NCI-H510A treated with DMSO at 0.1 percent for 48 hours (cell line): ENCODE results near the gene ATP2A3.

Source experiments
- DNase-seq: peaks from one replicate; lab custom pipeline; 2025; lab: John Stamatoyannopoulos, UW

Gene ATP2A3

GRCh38 chr17:3964203-3965117 lies at the start of gene ATP2A3:
Gene ATP2A3, minus strand, starts transcription at chr17:3964437. Its CDS starts 146 bp downstream, at chr17:3964291.
- DNase-seq: peak; percentile 81

DNA sequence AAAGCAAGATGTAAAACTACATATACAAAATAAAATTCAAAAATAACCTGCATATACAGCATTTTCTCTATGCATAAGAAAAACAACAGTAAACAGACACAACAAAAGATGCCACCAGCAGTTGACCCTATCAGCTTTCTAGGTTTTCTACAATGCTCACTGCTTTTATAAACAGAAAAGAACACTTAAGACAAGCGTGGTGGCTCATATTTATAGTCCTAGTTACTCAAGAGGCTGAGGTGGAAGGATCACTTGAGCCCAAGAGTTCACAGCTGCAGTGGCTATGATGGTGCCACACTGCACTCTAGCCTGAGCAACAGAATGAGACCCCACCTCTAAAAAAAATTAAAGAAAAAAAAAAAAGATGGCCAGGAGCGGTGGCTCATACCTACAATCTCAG lies 46.5 kb upstream of the ATP2A3 start:
- no peak for DNase-seq

GRCh38 chr17:4009186-4009785 lies 45.0 kb upstream of the ATP2A3 start:
- DNase-seq: no peak

GRCh38 chr17:4008441-4009185 lies 44.4 kb upstream of the ATP2A3 start:
- DNase-seq: no peak

- DNase-seq: no peak
These were observed 43.8 kb upstream of the ATP2A3 start for GRCh38 chr17:4008082-4008435.

- no peak for DNase-seq
These were observed 43.3 kb upstream of the ATP2A3 start for GRCh38 chr17:4007346-4008081.

- no peak for DNase-seq
These were observed 42.5 kb upstream of the ATP2A3 start for GRCh38 chr17:4006745-4007211.

GRCh38 chr17:4006165-4006589 lies 41.9 kb upstream of the ATP2A3 start:
- DNase-seq: no peak

DNA sequence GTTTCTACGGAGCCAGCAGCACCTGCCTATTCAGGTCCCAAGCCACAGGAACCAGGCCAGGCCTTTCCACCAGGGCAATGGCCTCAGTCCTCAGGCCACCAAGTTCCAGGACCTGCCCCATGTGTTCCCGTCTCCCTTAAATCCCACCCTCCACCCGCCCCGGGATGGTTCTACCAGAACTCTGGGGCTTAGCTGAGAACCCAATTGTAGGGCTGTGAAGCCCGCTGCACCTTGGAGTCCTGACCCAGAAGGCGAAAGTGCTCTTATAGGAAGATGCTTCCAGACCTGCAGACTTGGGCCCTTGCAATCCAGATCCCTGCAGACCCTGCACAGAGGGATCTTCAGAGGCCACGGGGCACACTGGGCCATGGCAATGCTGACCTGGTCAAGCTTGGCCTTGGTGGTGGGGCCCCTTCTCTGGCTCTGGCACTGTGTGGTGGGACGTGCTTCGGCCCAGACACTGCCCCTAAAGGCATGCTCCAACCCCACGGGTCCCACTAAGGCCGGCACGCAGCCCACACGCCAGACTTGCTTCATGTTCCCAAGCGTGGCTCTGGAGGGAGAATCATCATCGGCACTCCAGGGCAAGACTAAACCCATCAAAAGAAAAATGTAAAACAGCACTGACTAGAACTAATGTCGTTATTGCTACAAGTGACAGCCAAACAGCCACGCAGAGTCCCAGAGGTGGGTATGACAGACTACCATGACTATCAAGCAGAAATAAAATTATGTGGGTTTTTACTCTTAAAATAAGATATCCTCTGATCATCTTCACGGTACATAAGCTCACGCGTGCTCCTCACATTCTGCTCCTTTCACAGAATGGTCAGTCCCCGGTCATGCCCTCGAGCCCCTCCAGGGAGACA lies 41.3 kb upstream of the ATP2A3 start:
- DNase-seq: no peak

- peak; percentile 79 for DNase-seq
These were observed 40.5 kb upstream of the ATP2A3 start for GRCh38 chr17:4004517-4005295.

DNA sequence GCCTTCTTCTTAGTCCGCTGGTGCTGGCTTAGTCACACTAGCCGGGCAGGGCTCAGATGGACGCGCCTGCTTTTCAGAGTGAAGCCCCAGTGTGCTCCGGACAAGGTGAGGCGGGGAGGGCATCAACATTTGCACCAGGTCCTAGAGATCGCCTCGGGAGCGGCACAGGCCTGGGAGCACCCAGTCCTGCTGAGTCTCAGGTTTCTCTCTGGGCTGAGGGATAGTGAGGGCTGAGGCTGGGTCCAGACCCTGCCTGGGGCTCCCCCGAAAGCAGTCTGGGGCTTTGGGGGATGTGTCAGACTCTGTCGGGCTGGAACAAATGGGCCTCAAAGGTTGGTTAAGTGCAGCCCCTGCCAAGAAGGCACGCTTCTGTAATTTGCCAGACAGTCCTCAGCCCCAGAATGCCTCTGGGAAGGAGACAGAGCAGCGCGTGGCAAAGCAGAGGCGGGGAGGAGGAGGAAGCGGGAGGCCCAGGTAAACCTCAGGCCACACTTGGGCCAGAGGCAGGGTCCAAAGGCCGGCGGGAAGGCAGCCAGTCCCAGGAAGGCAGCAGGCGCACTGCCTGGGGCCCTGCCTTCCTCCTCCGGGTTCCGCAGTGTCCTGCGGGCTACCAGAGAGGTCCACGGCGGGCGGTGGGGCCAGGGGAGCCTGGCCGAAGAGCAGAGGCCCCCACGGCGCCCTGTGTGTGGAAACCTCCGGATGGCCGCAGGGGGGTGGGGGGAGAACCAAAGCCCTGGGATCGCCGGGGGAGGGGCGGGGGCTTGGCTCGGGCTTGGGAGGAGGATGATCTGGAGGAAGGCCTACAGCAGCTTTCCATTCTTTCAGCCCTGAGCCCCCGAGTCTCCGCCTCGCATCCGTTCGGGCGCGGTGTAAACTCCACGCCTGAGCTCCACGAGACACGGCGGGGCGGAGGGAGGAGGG lies 39.5 kb upstream of the ATP2A3 start:
- DNase-seq: no peak

DNA sequence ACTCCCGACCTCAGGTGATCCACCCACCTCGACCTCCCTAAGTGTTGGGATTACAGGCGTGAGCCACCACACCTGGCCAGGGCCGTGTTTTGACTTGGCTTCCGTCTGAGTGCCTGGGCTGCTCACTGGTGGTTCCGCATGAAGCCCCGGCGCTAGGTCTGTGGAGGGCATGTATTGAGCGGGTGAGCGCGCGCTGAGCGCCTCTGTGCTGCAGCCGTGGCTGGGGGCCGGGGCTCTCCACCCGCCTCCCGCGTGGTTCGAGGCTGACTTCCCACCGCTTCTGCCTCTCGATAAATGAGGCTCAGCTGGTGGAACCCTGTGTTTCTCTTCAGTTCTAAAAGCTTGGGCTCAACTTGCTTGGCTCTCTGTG lies 38.9 kb upstream of the ATP2A3 start:
- DNase-seq: no peak

- DNase-seq: no peak
These were observed 36.9 kb upstream of the ATP2A3 start for GRCh38 chr17:4001048-4001590.

DNA sequence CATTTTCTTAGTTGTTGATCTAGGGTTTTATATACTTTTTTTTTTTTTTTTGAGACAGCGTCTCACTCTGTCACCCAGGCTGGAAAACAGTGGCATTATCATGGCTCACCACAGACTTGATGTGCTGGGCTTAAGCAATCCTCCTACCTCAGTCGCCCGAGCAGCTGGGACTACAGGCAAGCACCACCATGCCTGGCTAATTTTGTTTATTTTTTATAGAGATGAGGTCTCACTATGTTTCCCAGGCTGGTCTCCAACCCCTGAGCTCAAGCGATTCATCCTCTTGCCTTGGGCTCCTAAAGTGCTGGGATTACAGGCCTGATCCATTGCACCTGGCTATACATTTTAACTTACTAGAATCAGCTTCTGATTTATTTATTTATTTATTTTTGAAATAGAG lies 34.2 kb upstream of the ATP2A3 start:
- DNase-seq: no peak

DNA sequence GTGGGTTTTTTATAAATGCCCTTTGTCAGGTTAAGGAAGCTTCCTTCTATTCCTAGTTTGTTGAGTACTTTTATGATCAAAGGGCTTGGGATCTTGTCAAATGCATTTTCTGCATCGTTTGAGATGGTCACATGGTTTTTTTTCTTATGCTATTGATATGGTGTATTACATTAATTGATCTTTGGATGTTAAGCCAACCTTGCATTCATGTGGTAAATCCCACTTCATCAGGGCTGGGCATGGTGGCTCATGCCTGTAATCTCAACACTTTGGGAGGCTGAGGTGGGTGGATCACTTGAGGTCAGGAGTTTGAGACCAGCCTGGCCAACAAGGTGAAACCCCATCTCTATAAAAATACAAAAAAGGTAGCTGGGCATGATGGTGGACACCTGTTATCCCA lies 30.8 kb upstream of the ATP2A3 start:
- no peak for DNase-seq

DNA sequence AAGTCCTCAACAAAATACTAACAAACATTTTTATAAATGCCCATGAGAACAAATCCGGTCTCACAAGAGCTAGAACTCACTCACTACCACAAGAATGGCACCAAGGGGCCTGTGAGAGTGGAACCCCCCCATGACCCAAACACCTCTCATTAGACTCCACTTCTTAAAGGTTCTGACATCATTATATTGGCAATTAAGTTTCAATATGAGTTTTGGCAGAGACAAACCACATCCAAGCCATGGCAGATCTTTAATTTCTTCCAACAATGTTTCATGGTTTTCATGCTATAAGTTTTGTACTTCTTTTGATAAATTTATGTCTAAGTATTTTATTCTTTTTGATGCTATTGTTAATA lies 30.0 kb upstream of the ATP2A3 start:
- DNase-seq: no peak

DNA sequence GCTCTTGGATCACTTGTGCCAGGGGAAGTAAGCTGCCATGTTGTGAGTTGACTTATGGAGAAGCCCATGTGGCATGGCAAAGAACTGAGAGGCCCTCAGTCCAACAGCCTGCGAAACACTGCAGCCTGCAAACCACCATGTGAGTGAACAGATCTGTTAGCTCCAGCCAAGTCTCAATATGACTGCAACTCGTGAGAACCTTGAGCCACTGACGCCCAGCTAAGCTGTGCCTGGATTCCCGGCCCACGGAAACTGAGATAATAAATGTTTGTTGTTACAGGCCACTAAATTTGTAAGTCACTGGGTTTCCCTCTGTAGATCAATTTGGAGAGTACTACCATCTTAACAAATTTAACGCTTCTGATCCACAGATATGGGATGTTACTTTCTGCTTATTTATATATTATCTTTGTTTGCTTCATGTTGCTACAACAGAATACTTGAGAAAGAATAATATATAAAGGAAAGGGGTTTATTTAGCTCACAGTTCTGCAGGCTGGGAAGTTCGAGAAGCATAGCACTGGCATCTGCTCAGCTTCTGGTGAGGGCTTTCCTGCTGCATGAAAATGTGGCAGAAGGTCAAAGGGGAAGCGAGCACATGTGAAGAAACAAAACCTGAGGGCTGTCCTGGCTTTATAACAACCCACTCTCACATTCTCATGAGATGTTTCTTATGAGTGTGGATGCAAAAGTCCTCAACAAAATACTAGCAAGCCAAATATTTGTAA lies 29.4 kb upstream of the ATP2A3 start:
- DNase-seq: no peak

- no peak for DNase-seq
These were observed 28.1 kb upstream of the ATP2A3 start for GRCh38 chr17:3992370-3992769.
